Ovary (tissue), 3 donors: ENCODE data around the gene KCNJ12.

Experiments used
- CTCF ChIP-seq, 3 donors: fragments of 450-650 bp in 2 of 3; fragments of 200-600 bp in 1 of 3; IDR thresholded peaks; one replicate each; pipeline versions ENCODE4 v1.5.1 to v1.8.0; 2016 to 2022; ENCODE audit warnings: antibody characterized with exemption in 3 of 3, mild to moderate bottlenecking in 1 of 3
- EP300 ChIP-seq: sonication (generic); formaldehyde crosslinking; IDR thresholded peaks from one replicate; pipeline ENCODE4 v1.6.1; 2017; ENCODE audit warnings: antibody characterized with exemption
- POLR2A ChIP-seq: fragments of 450-650 bp; IDR thresholded peaks from one replicate; pipeline ENCODE4 v1.6.1; 2017; ENCODE audit warnings: antibody characterized with exemption, mild to moderate bottlenecking, moderate library complexity
- donor health status: DM: no; HTN: no; CAD: no.

GRCh38 chr17:21459536-21459935 is 83.4 kb downstream of the KCNJ12 start:
- TF ChIP-seq CTCF (IDR thresholded peaks at IDR 0.05) (no peak), POLR2A (no peak), EP300 (no peak)
